Stimulated activated naive CD4-positive, alpha-beta T cell (primary cell): ENCODE data around the gene POU3F3.
A peak's percentile ranks its signal among the peaks of the same experiment; 100 is the strongest.

Experiments used
- DNase-seq, 6 experiments: peaks; one replicate each; lab custom pipeline; 2025; lab: John Stamatoyannopoulos, UW

Gene POU3F3

DNA sequence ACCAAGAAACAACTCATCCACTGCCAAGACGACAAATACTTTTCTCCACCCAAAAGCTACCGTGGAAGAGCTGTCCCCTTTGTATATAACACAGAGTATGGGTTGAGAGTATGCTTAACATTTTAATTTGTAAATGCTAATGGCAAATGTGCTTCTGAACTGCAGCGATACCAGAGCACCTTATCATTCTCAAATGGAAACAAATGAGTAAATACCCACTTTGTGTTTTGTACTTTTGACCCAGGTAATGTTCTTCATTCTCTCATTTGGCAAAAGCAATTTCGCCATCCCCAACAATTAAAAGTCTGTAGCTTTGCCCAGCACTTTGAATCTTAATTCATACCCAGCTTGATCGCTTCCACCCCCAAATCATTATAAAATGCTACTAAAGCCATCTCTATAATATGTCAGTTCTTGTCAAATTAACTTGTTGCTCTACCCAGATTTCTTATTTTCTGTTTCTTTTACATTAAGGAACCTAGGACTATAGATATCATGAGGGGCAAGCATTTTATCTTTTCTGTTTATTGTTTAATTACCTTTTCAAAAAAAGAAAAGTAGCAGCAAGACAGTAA lies 6.2 kb upstream of the POU3F3 start:
- no peak for DNase-seq

DNA sequence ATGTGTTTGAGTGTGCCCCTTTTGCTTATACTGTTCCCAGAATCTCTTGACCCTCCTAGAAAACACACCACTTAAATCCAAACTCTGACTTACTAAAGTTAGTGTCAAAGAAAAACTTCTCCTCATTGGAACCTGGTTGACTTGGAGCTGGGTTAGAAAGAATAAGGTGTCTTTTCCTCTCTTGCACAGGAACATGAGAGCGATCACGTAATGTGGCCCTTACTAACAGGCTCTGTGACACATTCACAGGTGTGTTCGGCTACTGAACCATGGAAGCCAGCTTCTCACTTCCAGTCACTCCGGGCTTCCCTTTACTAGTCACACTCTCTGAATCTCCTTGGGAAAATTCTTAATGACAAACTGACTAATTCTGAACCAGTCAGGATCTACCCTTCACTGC lies 5.4 kb upstream of the POU3F3 start:
- no peak for DNase-seq

DNA sequence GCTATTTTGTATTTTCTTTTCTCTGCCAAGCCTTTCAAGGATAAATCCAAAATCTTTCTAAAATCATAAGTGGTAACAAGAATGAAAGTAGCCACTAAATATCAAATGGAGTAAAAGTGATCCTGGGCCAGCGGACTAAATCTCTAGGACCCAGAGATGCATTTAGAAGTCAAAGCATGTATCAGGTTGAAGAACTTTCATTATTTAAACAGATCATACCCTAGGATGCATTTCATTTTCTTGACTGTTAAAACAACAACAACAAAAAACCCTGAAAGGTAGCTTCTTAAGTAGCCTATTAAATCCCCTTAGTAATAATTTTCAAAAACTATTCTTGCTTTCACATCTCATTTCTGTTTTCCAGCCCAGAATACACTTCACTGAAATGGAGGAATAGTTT lies 4.8 kb upstream of the POU3F3 start:
- DNase-seq = no peak

DNA sequence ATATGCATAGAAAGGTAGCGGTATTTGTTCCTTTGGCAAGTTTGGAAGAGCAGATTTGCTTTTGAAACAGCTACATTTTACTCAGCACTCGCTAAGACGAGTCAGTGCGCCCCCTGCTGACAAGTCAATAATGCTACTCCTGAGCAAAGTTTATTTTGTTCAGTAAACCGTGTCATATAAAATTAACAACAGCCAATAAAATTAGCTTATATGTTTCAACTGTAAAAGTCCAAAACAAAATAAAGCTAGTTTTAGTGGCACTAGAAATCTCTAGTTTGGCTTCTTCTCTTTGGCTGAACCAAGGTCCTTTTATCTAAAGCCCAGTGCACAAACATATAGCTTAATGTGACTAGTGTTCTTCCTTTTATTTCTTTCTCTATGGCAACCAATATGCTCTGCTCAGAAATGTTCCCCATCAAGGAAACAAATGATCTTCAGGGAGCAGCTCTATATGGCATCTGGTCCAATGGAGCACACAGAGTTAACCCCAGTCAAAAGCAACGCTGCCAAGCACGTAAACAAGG lies 4.2 kb upstream of the POU3F3 start:
- peak in 4 of 6 experiments; percentile 10 to 58 (median 18) for DNase-seq

DNA sequence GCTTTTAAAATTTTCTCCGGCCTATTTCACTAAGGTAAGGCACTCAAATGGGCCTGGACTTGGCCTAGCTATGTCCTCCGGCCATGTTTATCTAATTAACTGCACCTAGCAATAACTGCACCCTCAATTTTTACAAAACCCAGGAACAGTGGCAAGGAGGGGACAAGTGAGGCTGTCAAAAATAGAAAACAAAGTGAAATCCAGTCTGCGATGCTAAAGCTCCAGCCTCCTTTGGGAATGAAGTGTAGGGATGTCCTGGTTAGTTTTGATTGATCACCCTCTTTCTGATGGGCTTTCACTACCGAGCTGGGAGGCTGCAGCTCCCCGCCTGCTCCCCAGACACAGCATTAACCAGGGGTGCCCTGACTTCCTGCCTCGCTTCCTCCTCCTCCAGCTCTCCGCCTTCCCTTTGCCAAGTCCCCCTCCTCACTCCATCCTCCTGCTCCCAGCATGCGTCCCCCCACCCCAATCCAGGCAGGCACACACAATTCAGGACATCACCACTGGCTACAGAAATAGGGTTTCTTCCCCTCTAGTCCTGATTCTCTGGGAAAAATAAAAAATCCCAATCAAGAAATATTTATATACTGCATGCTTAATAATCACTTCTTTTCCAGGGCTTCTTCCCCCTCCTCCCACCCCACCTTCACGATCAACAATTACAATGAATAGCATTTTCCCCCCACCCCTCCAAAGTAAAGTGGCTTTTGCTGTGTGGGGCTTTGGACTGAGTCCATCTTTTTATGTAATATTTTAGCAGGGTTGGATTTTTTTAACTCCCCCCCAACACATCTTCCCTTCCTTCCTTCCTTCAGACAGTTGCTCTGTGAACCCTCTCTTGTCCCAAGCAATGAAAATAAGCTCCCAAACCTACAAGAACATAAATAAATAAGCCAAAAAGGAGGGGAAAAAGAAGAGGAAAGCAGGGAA lies 3.3 kb upstream of the POU3F3 start:
- no peak for DNase-seq

DNA sequence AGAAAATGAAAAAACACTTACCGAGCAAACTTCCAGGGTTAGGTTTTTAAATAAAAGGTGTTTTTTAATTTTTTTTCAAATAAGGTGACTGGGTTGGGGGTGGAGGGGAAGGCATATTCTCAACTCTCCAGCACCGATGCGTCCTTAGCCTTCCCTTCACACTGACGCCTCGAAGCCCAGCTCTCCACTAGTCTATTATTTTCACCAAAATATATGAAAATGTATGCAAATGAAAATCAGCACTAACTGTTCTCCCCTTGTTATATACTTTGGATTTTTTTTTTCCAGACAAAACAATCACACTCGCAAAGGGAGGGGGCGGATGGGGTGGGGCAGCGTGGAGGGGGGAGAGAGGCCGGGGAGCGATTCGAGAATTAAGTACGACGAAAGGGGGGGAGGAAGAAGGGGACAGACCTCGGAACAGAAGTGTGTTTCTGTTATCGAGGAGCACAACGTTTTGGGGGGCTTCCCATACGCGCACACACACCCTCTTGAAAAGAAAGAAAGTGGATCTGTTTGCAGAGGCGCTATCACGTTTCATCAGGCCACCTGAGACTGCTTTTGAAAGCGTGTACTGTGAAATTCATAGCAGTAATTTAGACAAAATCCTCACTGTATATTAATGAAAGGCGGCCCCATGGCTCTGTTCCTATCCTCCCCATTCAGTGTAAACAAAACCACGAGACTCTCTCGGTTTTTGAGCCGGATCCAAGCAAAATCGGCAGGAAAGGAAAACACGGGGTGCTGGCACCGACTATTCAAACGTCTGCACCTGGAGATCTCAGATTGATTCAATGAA lies 2.4 kb upstream of the POU3F3 start:
- no peak for DNase-seq

DNA sequence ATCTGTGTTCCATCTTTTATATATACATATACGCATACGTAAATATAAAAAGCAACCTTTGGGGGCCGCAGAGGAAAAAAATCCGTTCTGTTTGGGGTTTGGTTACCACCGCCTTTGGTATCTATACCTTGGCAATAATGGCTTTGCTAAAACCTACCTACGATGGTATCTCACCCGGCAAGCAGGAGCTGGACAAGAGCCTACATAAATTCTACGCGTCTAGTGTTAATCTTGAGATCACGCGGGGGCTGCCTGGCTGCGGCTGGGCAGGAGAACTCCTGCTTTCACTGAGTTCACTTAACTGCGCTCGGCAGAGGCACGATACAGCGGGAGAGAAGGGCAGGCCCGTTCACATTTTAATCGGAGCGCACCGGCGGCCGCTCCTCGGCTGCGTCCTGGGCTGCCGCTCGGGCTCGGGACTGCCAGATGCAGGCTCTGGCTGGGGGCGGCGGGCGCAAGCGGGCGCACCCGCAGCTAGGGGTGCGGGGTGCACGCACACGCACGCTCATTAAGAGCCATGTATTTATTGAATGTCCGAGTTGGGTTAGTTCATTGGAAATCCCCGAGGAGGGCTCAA lies 1.7 kb upstream of the POU3F3 start:
- DNase-seq = peak in 1 of 6 experiments; percentile 49

DNA sequence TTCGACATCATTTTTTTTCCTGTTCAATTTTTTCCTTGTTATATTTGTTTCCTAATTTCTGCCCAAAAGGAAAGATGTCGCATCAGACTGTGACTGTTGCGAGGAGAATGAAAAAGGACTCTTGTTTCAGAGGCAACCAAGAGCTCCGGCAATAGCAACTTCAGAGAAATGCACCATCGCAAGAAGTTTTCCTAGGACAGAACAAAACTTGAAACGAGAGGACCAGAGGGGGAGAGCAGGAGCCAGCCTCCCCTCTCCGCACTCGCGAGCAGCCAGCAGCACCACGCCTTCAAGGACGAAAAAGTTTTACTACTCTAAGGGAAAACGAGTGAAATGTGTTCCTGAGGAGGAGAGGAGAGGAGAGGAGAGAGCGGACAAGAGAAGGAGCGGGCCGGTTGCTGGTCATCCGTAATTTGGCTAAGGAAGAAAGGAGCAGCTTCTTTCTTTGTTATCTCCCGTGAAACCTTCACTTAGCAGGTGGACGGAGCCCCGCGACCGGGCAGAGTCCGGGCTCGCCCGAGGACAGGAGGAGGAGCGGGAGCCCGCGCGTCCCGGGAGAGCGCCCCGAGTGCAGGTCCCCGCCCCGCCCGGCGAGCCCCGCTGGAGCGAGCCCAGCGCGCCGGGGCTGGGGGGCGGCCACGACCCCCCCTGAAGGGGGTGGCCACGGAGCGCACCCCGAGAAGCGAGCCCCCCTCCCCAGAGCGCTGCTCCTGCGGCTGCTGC lies 744 bp downstream of the POU3F3 start:
- peak in 1 of 6 experiments; percentile 20 for DNase-seq

DNA sequence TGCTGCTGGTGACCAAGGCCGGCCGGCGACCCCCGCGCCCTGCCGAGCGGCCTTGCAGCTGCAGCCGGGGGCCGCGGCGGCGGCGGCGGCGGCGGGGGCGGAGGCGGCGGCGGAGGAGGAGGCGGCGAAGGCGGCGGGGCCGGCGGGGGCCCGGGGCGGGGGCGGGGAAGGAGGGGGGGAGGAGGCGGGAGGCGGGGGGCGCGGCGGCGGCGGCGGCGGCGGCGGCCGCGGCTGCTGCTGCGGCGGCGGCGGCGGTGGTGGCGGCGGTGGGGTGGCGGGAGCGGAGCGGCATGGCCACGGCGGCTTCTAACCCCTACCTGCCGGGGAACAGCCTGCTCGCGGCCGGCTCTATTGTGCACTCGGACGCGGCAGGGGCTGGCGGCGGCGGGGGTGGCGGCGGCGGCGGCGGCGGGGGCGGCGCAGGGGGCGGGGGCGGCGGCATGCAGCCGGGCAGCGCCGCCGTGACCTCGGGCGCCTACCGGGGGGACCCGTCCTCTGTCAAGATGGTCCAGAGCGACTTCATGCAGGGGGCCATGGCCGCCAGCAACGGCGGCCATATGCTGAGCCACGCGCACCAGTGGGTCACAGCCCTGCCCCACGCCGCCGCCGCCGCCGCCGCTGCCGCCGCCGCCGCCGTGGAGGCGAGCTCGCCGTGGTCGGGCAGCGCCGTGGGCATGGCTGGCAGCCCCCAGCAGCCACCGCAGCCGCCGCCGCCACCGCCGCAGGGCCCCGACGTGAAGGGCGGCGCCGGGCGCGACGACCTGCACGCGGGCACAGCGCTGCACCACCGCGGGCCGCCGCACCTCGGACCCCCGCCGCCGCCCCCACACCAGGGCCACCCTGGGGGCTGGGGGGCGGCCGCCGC lies 1.5 kb downstream of the POU3F3 start:
- DNase-seq = peak in 2 of 6 experiments; percentile 9 to 19

DNA sequence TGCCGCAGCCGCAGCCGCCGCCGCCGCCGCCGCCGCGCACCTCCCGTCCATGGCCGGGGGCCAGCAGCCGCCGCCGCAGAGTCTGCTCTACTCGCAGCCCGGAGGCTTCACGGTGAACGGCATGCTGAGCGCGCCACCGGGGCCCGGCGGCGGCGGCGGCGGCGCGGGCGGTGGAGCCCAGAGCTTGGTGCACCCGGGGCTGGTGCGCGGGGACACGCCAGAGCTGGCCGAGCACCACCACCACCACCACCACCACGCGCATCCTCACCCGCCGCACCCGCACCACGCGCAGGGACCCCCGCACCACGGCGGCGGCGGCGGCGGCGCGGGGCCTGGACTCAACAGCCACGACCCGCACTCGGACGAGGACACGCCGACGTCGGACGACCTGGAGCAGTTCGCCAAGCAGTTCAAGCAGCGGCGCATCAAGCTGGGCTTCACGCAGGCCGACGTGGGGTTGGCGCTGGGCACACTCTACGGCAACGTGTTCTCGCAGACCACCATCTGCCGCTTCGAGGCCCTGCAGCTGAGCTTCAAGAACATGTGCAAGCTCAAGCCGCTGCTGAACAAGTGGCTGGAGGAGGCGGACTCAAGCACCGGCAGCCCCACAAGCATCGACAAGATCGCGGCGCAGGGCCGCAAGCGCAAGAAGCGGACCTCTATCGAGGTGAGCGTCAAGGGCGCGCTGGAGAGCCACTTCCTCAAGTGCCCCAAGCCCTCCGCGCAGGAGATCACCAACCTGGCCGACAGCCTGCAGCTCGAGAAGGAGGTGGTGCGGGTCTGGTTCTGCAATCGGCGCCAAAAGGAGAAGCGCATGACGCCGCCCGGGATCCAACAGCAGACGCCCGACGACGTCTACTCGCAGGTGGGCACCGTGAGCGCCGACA lies 2.4 kb downstream of the POU3F3 start:
- DNase-seq = peak in 3 of 6 experiments; percentile 9 to 20 (median 16)

DNA sequence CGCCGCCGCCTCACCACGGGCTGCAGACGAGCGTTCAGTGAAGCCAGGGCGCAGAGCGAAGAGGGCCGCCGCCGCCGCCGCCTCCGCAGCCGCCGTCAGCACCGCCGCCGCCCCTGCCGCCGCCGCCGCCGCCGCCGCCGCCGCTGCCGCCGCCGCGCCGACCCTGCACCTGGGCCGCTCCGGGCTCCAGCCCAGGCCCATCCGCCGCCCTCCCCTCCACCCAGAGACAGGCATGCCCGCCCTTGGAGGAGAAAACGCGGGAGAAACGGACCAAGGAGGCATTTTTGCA lies 3.0 kb downstream of the POU3F3 start:
- DNase-seq = no peak

DNA sequence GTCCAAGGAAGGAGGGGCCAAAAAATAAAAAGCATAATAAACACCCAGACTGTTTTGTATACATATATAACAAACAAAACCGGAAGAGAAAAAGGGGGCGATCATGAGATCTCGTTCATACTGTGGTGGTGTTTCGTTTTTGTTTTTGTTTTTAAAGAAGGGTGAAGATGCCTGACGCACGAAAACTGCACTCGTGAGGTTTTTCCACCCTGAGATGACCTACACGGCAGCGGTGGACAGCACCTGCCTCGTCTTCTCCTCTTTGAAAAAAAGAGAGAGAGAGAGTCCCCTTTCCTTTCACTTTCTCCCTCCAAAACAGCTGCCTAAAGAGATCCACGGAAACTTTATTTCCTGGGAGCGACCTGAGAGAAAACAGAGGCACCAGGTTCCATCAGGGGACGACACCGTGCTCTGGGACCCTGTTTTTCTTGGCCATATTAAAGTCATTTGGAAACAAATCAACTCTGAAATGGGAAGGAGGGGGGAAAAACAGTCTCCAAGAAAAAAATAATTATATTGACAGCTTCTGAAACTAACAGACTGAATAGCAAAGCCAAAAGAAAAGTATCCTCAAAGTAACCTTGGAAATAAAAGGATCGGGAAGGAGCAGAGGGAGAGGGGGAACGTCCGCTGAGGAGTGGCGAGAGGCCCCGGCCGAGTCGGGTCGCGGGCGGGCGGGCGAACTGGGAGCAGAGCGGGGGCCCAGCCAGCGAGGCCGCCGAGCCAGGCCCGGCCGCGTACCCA lies 3.5 kb downstream of the POU3F3 start:
- no peak for DNase-seq

DNA sequence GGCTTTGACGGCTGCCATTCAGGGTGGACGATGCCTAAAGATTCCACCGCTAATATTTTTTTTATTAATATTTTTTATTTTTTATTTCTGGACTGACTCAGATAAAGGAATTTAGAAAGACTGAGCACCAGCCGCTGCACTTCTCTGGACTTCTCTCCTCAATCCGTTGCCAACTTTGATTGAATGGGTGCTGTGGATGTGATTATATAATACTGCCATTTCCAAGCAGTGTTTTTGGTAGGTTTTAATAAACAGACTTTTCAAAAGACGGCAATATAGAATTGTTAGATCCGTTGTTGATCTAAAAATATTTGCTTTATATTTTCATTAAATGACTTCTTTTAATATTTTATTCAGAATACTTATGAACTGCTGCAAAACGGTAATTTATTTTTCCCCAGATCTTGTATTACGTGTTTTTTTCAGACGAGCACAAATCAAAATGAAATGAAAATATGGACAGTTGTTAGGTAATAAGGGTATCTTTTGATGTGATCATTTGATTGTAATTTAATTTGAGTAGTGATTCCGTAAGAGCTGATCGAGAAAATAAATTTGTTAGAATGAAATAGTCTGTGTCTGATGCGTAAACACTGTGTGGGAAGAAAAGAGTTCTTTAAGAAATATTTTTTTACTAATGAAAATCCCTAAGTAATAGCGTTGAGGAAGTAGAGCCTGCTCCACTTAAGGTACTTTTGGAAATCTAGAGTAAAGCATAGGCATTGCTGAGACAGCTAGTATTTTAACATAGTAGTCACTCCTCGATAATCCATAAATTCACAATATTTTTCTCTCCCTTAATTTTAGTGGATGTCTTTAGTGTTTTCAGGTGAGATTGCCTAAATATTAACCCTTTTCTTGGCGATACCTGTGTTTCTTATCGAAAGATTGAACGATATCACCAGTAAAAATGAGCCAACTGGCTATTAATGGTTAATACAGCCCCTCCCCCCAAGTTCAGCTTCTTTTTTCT lies 4.4 kb downstream of the POU3F3 start:
- DNase-seq = no peak

DNA sequence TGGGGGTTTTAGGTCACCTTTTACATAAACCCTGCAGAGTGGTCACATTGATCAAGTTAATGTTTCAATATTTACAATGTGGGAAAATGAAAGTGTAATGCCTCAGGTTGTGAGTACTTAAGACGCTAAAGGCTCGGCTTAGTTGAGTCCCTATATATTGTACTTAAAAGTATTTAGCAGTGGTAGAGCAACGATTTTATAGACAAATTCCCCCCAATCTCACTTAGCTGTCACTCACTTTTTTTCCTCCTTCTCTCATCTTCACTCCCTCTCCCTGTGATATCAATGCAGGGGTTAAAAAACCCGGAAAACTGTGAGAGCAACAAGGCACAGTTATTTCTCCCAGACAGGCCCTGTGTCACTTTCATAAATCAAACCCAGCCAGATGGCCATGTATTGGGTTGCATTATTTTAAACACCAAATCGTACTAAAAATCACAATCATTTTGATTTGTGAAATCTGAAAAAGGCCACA lies 5.4 kb downstream of the POU3F3 start:
- DNase-seq = no peak

DNA sequence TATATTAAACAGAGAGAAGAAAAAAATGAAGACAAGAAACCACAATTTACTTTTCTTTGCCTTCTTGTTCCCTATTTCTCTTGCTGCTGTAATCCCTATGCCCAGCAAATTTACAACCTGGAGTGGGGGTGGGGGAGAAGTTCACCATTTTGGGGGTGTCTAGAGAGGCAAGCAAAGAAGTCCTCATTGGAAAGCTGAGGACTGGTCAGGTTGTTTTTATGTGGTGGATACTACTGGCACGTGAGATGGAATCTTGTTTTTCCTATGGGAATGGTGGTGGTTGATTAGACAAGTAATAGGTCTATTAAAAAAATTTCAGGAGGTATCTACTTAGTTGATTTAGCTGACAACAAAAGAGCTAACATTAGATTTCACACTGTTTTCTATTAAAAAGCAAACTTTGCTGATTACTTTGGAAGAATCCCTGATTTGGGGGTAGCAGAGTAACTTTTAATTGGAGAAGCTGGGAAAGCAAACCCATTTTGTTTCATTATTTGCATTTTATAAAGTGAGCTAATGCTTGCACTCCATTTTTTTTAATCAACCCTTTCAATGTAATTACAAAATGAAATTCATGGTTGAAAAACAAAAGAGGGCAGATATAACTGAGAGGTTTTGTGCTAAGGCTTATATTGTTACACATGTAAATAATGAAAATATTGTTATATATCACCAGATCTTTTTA lies 6.0 kb downstream of the POU3F3 start:
- DNase-seq = no peak

DNA sequence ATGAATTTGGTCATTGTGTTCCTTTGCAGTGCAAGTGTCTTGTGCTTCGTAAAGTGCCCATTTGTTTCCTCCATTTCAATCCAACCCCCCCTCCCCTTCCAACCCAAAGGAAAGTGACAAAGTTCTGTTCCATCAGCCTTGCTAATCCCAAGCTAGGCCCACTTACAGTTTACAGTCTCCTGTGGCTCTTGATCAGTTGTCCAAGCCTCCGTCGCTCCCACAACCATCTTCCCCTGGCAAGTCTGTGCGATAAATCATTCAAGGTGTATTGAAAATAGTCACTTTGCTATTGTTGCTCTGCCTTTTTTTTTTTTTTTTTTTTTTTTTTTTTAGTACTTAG lies 6.5 kb downstream of the POU3F3 start:
- no peak for DNase-seq
